Measurements from ENCODE around the gene XPO6. TPM values are rescaled to one million over a fixed set of nuclear protein-coding genes. Genes with fewer than 3 reads are reported as not detected.

Gene XPO6
- total RNA-seq, 1 donor from 2014 or later = 128 TPM

DNA sequence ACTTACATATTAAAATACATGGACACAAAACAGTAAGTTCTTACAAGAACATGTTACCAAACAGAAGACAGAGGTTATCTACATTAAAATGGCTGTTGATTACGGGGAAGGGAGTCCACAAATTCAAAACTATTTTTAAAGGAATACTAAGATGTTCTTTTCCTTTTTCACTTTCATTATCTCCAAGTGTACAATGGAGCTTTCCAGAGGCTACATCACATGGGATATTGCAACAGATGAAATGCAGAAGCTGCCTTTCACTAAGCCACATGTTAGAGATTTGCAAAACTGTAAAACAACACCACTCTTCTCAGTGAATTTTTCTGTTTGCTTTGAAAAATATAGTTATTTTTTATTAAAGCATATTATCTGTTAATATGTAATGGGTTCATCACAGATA lies 53.6 kb downstream of the XPO6 start:
- Mint-ChIP-seq H3K9me3 (ENCODE audit: unreplicated experiment) (no peaks in the 10 kb centered on the region), H3K4me1 (ENCODE audit: unreplicated experiment) (peaks cover 25% of the 10 kb centered on the region), H3K27me3 (ENCODE audit: unreplicated experiment) (no peaks in the 10 kb centered on the region), H3K36me3 (ENCODE audit: unreplicated experiment) (peaks cover 22% of the 10 kb centered on the region), H3K4me3 (ENCODE audit: unreplicated experiment) (peak overlapping the region; percentile 35), H3K27ac (ENCODE audit: unreplicated experiment) (peak overlapping the region; percentile 80)
- DNase-seq (ENCODE audit: extremely low spot score, unreplicated experiment) = no peak
- TF ChIP-seq, protein P1, sequence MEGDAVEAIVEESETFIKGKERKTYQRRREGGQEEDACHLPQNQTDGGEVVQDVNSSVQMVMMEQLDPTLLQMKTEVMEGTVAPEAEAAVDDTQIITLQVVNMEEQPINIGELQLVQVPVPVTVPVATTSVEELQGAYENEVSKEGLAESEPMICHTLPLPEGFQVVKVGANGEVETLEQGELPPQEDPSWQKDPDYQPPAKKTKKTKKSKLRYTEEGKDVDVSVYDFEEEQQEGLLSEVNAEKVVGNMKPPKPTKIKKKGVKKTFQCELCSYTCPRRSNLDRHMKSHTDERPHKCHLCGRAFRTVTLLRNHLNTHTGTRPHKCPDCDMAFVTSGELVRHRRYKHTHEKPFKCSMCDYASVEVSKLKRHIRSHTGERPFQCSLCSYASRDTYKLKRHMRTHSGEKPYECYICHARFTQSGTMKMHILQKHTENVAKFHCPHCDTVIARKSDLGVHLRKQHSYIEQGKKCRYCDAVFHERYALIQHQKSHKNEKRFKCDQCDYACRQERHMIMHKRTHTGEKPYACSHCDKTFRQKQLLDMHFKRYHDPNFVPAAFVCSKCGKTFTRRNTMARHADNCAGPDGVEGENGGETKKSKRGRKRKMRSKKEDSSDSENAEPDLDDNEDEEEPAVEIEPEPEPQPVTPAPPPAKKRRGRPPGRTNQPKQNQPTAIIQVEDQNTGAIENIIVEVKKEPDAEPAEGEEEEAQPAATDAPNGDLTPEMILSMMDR (IDR thresholded peaks at IDR 0.05) = no peak

DNA sequence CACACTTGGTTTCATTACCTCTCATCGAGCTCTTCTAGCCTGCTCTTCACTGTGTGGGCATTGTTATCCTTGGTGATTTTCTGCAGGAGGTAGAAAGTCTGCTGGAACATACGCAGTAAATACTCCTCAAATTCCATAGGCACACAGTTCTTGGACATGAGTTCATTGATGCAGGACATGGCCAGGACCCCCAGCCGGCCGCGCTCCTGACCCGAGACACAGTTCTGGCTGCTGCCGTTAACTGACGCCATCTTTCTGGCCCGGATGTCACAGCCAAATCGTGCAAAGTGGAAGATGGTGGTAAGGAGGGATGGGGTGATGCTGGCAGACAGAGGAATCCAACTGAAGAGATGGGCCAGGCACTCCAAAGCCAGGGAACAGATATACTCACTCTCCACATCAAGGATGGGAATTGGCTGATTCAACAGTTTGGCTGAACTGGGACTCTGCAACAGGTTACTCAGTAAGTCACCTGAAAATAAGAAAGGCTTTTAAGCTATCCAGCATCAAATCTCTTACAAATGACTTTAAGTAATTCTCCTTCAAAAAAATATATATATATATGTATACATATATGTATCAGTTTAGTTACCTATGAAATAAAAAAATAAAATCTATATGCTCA lies 55.6 kb downstream of the XPO6 start:
- no peak for DNase-seq (ENCODE audit: extremely low spot score, unreplicated experiment)
- Mint-ChIP-seq H3K27me3 (ENCODE audit: unreplicated experiment) (no peaks in the 10 kb centered on the region), H3K4me3 (ENCODE audit: unreplicated experiment) (no peak overlapping the region), H3K4me1 (ENCODE audit: unreplicated experiment) (peaks cover 19% of the 10 kb centered on the region), H3K36me3 (ENCODE audit: unreplicated experiment) (peaks cover 26% of the 10 kb centered on the region), H3K27ac (ENCODE audit: unreplicated experiment) (peak overlapping the region; percentile 31), H3K9me3 (ENCODE audit: unreplicated experiment) (no peaks in the 10 kb centered on the region)
- TF ChIP-seq, protein P1 (IDR thresholded peaks at IDR 0.05) = no peak

DNA sequence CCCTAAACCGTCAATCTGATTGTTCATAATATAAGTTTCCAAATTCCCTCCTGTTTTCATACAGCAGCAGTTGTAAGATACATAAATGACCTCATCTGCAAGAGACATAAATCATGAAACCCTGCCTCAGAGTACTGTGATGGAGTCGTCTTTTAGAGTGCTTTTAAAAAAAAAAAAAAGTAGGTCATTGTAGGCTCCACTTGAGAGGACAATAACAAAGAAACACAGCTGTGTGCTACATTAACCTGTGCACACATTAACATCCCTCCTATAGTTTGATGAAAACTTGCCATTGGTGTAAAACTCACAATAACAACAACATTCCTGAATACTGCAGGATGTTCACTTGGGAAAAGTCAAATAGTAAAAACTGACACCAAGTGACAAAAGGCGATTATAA lies 56.5 kb downstream of the XPO6 start:
- H3K27ac Mint-ChIP-seq (ENCODE audit: unreplicated experiment) = no peak overlapping the region
- peaks cover 33% of the 10 kb centered on the region for H3K36me3 Mint-ChIP-seq (ENCODE audit: unreplicated experiment)
- TF ChIP-seq, protein P1 (IDR thresholded peaks at IDR 0.05) = no peak
- H3K4me3 Mint-ChIP-seq (ENCODE audit: unreplicated experiment) = no peak overlapping the region
- peaks cover 19% of the 10 kb centered on the region for H3K4me1 Mint-ChIP-seq (ENCODE audit: unreplicated experiment)
- no peaks in the 10 kb centered on the region for H3K27me3 Mint-ChIP-seq (ENCODE audit: unreplicated experiment)
- DNase-seq (ENCODE audit: extremely low spot score, unreplicated experiment) = no peak
- H3K9me3 Mint-ChIP-seq (ENCODE audit: unreplicated experiment) = no peaks in the 10 kb centered on the region

DNA sequence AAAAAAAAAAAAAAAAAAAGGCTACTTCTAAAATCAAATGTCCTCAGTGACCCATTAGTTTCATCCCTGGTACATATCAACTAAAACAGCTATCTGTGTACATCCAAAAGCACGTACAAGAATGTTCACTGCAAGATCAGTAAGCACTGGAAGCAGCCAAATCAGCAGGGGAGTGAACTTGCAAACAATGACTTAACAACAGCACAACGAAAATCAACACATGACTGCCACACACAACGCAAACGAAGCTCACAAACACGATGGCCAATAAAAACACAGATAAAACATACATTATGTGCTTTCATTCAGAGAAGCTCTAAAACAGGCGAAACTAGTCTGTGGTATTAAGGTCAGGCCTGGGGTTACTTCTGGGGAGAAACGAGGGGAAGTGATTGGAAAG lies 60.6 kb downstream of the XPO6 start:
- no peak overlapping the region for H3K27ac Mint-ChIP-seq (ENCODE audit: unreplicated experiment)
- peaks cover 4% of the 10 kb centered on the region for H3K4me1 Mint-ChIP-seq (ENCODE audit: unreplicated experiment)
- no peaks in the 10 kb centered on the region for H3K27me3 Mint-ChIP-seq (ENCODE audit: unreplicated experiment)
- peaks cover 52% of the 10 kb centered on the region for H3K36me3 Mint-ChIP-seq (ENCODE audit: unreplicated experiment)
- H3K4me3 Mint-ChIP-seq (ENCODE audit: unreplicated experiment) = no peak overlapping the region
- no peak for DNase-seq (ENCODE audit: extremely low spot score, unreplicated experiment)
- TF ChIP-seq, protein P1 (IDR thresholded peaks at IDR 0.05) = no peak
- no peaks in the 10 kb centered on the region for H3K9me3 Mint-ChIP-seq (ENCODE audit: unreplicated experiment)

DNA sequence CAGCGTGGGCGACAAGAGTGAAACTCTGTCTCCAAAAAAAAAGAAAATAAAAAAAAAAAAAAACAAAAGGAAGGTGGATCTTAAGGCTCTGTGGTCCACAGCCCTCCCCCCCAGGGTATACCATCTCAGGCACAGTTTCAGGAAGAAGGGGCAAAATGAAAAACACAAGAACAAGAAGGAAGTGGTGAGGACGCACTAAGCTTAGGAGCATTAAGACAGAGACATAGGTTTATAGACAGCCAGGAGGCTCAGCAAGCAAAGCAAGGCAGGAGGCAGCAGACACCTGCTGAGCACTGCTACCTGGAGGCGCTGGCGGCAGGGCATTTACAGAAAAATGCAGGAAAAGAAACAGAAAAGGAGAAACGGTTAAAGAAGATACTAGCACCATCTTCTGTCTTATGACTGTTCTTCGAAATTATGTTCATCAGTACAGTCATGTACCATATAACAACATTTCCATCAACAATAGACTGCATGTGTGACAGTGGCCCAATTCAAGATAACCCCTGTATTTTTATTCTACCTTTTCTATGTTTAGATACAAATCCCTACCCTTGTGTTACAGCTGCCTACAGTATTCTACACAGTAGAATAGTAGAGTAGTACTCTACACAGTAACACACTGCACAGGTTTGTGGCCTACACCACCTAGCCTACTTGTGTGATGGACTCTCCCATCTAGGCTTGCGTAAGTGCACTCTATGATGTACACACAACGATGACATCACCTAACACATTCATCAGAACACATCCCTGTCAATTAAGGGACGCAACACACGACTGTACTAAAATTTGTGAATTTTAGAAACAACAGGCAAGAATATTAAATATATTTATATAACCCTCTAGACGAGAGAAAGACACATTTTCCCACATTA lies 62.5 kb downstream of the XPO6 start:
- no peaks in the 10 kb centered on the region for H3K9me3 Mint-ChIP-seq (ENCODE audit: unreplicated experiment)
- H3K27ac Mint-ChIP-seq (ENCODE audit: unreplicated experiment) = no peak overlapping the region

More for the DNA sequence above, 62.5 kb downstream of the XPO6 start:
- H3K36me3 Mint-ChIP-seq (ENCODE audit: unreplicated experiment) = peaks cover 46% of the 10 kb centered on the region
- no peak overlapping the region for H3K4me3 Mint-ChIP-seq (ENCODE audit: unreplicated experiment)
- H3K4me1 Mint-ChIP-seq (ENCODE audit: unreplicated experiment) = peaks cover 18% of the 10 kb centered on the region
- H3K27me3 Mint-ChIP-seq (ENCODE audit: unreplicated experiment) = no peaks in the 10 kb centered on the region
- TF ChIP-seq, protein P1 (IDR thresholded peaks at IDR 0.05) = no peak
- DNase-seq (ENCODE audit: extremely low spot score, unreplicated experiment) = no peak
